Panc1 (cell line): Measurements from ENCODE around the gene EFCAB11. TPM values are rescaled to one million over a fixed set of nuclear protein-coding genes. Genes with fewer than 3 reads are reported as not detected.

Experiments used
- ATAC-seq: fragments of 200-7000 bp; cut with Tn5 transposase; 2 replicates; pipeline ENCODE4 v1.9.1; 2020; ENCODE audit warnings: mild to moderate bottlenecking, moderate library complexity
- BruUV-seq: library from RNA; stranded (reverse); fragments of 400-500 nt; replicated peaks from 2 replicates; lab custom pipeline; 2021; lab: Mats Ljungman, UMichigan
- CTCF ChIA-PET: fragments of 300-600 bp; sonication (Branson Sonifier 250); formaldehyde crosslinking; loops from one replicate; lab custom pipeline; 2022; ENCODE audit warnings: antibody characterized with exemption; lab: Charles Lee
- POLR2A ChIA-PET: fragments of 300-600 bp; sonication (Branson Sonifier 250); formaldehyde crosslinking; loops from one replicate; lab custom pipeline; 2022; ENCODE audit warnings: antibody characterized with exemption; lab: Charles Lee
- DNase-seq: peaks from one replicate; pipeline ENCODE4 v3.0.0-alpha.2; 2010; ENCODE audit warnings: low read depth, low spot score
- H3K27ac ChIP-seq: 2 replicates; pipeline ENCODE4 v1.5.1; 2011; ENCODE audit warnings: mild to moderate bottlenecking, low read length, inconsistent platforms
- H3K27me3 ChIP-seq: fragments of 200-500 bp; sonication (Bioruptor generic); 2 replicates; pipeline ENCODE4 v1.6.0; 2014; ENCODE audit warnings: low read length, inconsistent platforms; ENCODE audit not compliant: control insufficient read depth, insufficient read depth
- H3K36me3 ChIP-seq: fragments of 200-500 bp; sonication (Bioruptor generic); 2 replicates; pipeline ENCODE4 v1.5.1; 2014; ENCODE audit warnings: inconsistent platforms, mild to moderate bottlenecking, low read length, moderate library complexity; ENCODE audit not compliant: control insufficient read depth, insufficient read depth
- H3K4me1 ChIP-seq: 2 replicates; pipeline ENCODE4 v1.5.1; 2011; ENCODE audit warnings: inconsistent platforms, mild to moderate bottlenecking, low read length, moderate library complexity; ENCODE audit not compliant: control insufficient read depth, insufficient read depth
- H3K4me3 ChIP-seq, 2 experiments: 2 replicates each; pipeline ENCODE4 v1.5.1; 2011 to 2012; ENCODE audit warnings: low read depth in 2 of 2, low read length in 2 of 2, mild to moderate bottlenecking in 2 of 2, inconsistent platforms in 1 of 2, moderate library complexity in 1 of 2
- H3K9me3 ChIP-seq: fragments of 200-500 bp; sonication (Bioruptor generic); 2 replicates; pipeline ENCODE4 v1.5.1; 2014; ENCODE audit warnings: low read depth, mild to moderate bottlenecking, inconsistent platforms, low read length, moderate library complexity; ENCODE audit not compliant: control insufficient read depth, insufficient read depth
- POLR2AphosphoS5 ChIP-seq: IDR thresholded peaks from 2 replicates; pipeline ENCODE4 v1.6.1; 2012; ENCODE audit warnings: mild to moderate bottlenecking, low read depth, low read length, moderate library complexity
- SIN3A ChIP-seq: IDR thresholded peaks from 2 replicates; pipeline ENCODE4 v1.6.1; 2012; ENCODE audit warnings: low read depth, mild to moderate bottlenecking, low read length, moderate library complexity, borderline replicate concordance; ENCODE audit not compliant: insufficient read depth
- TCF7L2 ChIP-seq: IDR thresholded peaks from 2 replicates; pipeline ENCODE4 v1.6.1; 2011; ENCODE audit warnings: mild to moderate bottlenecking, low read depth, low read length, inconsistent platforms
- in situ Hi-C: cut with HindIII; loops from 2 replicates; pipeline ENCODE4 v1.10.0; 2016; ENCODE audit warnings: low sequenced_read_pairs, low pct_unique_long_range_greater_than_20kb
- intact Hi-C: fragments of 100-400 bp; cut with micrococcal nuclease; formaldehyde crosslinking; loops from one replicate; pipeline ENCODE4 v1.10.0; 2022; ENCODE audit not compliant: unreplicated experiment
- total RNA-seq: library from RNA; stranded (reverse); gene quantifications from one replicate; pipeline ENCODE4 v1.2.1, GENCODE V29; 2021; ENCODE audit not compliant: unreplicated experiment
- TF ChIP-seq, protein P1 (sequence below): fragments of 450-650 bp; IDR thresholded peaks from 2 replicates; pipeline ENCODE4 v1.5.1; 2017; ENCODE audit warnings: mild to moderate bottlenecking
- TF ChIP-seq, protein P2 (sequence below), 2 experiments: IDR thresholded peaks; 2 replicates each; pipeline ENCODE4 v1.6.1; 2011 to 2012; ENCODE audit warnings: low read depth in 2 of 2, control low read depth in 1 of 2, low read length in 1 of 2, mild to moderate bottlenecking in 1 of 2, moderate library complexity in 1 of 2; ENCODE audit not compliant: insufficient read depth in 1 of 2

EFCAB11 gene
- total RNA-seq, 1 experiment from 2014 or later: 12.3 TPM

GRCh38 chr14:89965839-89966238 lies 11.3 kb upstream of the EFCAB11 start:
- POLR2A ChIA-PET: no interaction called here
- peaks cover 12% of the 10 kb centered on the region for H3K36me3 ChIP-seq
- intact Hi-C loops (no loop called here), in situ Hi-C loops (no loop called here)
- TF ChIP-seq, protein P1, sequence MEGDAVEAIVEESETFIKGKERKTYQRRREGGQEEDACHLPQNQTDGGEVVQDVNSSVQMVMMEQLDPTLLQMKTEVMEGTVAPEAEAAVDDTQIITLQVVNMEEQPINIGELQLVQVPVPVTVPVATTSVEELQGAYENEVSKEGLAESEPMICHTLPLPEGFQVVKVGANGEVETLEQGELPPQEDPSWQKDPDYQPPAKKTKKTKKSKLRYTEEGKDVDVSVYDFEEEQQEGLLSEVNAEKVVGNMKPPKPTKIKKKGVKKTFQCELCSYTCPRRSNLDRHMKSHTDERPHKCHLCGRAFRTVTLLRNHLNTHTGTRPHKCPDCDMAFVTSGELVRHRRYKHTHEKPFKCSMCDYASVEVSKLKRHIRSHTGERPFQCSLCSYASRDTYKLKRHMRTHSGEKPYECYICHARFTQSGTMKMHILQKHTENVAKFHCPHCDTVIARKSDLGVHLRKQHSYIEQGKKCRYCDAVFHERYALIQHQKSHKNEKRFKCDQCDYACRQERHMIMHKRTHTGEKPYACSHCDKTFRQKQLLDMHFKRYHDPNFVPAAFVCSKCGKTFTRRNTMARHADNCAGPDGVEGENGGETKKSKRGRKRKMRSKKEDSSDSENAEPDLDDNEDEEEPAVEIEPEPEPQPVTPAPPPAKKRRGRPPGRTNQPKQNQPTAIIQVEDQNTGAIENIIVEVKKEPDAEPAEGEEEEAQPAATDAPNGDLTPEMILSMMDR: no peak
- no peak for TF ChIP-seq POLR2AphosphoS5
- TF ChIP-seq, protein P2, sequence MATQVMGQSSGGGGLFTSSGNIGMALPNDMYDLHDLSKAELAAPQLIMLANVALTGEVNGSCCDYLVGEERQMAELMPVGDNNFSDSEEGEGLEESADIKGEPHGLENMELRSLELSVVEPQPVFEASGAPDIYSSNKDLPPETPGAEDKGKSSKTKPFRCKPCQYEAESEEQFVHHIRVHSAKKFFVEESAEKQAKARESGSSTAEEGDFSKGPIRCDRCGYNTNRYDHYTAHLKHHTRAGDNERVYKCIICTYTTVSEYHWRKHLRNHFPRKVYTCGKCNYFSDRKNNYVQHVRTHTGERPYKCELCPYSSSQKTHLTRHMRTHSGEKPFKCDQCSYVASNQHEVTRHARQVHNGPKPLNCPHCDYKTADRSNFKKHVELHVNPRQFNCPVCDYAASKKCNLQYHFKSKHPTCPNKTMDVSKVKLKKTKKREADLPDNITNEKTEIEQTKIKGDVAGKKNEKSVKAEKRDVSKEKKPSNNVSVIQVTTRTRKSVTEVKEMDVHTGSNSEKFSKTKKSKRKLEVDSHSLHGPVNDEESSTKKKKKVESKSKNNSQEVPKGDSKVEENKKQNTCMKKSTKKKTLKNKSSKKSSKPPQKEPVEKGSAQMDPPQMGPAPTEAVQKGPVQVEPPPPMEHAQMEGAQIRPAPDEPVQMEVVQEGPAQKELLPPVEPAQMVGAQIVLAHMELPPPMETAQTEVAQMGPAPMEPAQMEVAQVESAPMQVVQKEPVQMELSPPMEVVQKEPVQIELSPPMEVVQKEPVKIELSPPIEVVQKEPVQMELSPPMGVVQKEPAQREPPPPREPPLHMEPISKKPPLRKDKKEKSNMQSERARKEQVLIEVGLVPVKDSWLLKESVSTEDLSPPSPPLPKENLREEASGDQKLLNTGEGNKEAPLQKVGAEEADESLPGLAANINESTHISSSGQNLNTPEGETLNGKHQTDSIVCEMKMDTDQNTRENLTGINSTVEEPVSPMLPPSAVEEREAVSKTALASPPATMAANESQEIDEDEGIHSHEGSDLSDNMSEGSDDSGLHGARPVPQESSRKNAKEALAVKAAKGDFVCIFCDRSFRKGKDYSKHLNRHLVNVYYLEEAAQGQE (IDR thresholded peaks at IDR 0.05; ENCODE audit: insufficient read depth in 1 of 2, low read depth in 2 of 2, low read length in 1 of 2): no peak
- no peak for TF ChIP-seq TCF7L2
- no peak for TF ChIP-seq SIN3A
- H3K27ac ChIP-seq: no peak overlapping the region
- DNase-seq (no peak), ATAC-seq (no peak)
- no peaks in the 10 kb centered on the region for H3K9me3 ChIP-seq
- CTCF ChIA-PET: no interaction called here
- H3K4me1 ChIP-seq: no peaks in the 10 kb centered on the region
- no peak overlapping the region for H3K4me3 ChIP-seq
- no TSS peak for BruUV-seq
- no peaks in the 10 kb centered on the region for H3K27me3 ChIP-seq

DNA sequence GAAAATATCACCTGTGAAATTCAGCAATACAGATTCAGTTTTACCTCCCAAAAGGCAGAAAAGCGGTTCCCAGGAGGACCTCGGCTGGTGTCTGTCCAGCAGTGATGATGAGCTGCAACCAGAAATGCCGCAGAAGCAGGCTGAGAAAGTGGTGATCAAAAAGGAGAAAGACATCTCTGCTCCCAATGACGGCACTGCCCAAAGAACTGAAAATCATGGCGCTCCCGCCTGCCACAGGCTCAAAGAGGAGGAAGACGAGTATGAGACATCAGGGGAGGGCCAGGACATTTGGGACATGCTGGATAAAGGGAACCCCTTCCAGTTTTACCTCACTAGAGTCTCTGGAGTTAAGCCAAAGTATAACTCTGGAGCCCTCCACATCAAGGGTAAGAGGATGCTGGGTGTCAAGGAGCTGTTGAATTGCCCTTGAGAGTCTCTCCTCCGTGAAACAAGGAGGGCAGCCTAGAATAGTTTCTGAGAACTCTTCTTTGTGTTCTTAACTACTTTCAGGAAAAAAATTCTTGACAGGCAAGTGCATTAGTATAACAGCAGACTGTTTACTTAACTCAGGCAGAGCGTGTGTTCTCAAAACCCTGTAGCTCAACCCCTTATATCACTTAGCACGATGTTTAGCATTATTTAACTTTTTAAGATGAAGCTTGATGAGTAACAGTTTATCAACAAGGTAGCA lies 8.9 kb upstream of the EFCAB11 start:
- DNase-seq (no peak), ATAC-seq (no peak)
- Histone ChIP-seq H3K9me3 (no peaks in the 10 kb centered on the region), H3K36me3 (peaks cover 10% of the 10 kb centered on the region), H3K27ac (no peak overlapping the region), H3K4me3 (no peak overlapping the region), H3K27me3 (no peaks in the 10 kb centered on the region), H3K4me1 (no peaks in the 10 kb centered on the region)
- no TSS peak for BruUV-seq
- intact Hi-C loops: no loop called here
- CTCF ChIA-PET: no interaction called here
- TF ChIP-seq TCF7L2 (no peak), SIN3A (no peak), POLR2AphosphoS5 (no peak)
- TF ChIP-seq, protein P2 (IDR thresholded peaks at IDR 0.05; ENCODE audit: insufficient read depth in 1 of 2, low read depth in 2 of 2, low read length in 1 of 2): no peak
- TF ChIP-seq, protein P1: no peak
- in situ Hi-C loops: no loop called here
- POLR2A ChIA-PET: no interaction called here
